PC-3 (cell line): ENCODE results near the gene CNTN4.

Experiments used
- CTCF ChIP-seq: fragments of 300-600 bp; sonication (generic); conservative IDR thresholded peaks from 2 replicates; pipeline ENCODE4 v1.5.1; 2017; ENCODE audit warnings: antibody characterized with exemption, low read depth, mild to moderate bottlenecking, low read length
- EZH2 ChIP-seq: fragments of 300-600 bp; sonication (generic); IDR thresholded peaks from one replicate; pipeline ENCODE4 v1.6.1; 2017; ENCODE audit warnings: antibody characterized with exemption, mild to moderate bottlenecking, low read length; ENCODE audit not compliant: unreplicated experiment

- no peak for TF ChIP-seq CTCF
- TF ChIP-seq EZH2: no peak
Measured at GRCh38 chr3:2645001-2645400, 546.3 kb downstream of the CNTN4 start.
